SK-N-SH (cell line): ENCODE data around the gene PARVA. TPM values are rescaled to one million over a fixed set of nuclear protein-coding genes. Genes with fewer than 3 reads are reported as not detected.

Experiments
- CTCF ChIA-PET: fragments of 300-600, 350-600 bp; formaldehyde crosslinking; extraction: SDS; loops from one replicate; lab custom pipeline; 2021; lab: Yijun Ruan, JAX
- POLR2A ChIA-PET: fragments of 350-600 bp; sonication (Branson Sonifier 250); formaldehyde crosslinking; extraction: SDS; loops from one replicate; lab custom pipeline; 2020; ENCODE audit warnings: antibody characterized with exemption, inconsistent platforms; lab: Yijun Ruan, JAX
- DNase-seq: peaks from one replicate; pipeline ENCODE4 v3.0.0; 2012
- H2AFZ ChIP-seq: fragments of 200-600 bp; sonication (generic); 2 replicates; pipeline ENCODE4 v1.8.1; 2016; ENCODE audit warnings: antibody characterized with exemption, mild to moderate bottlenecking, low read depth
- H3F3A ChIP-seq: fragments of 200-600 bp; sonication (generic); replicated peaks from 2 replicates; pipeline ENCODE3; 2016; ENCODE audit warnings: antibody characterized with exemption, mild to moderate bottlenecking; ENCODE audit not compliant: insufficient read depth
- H3K27ac ChIP-seq, 2 experiments: fragments of 200-500 bp in 1 of 2; fragments of 200-600 bp in 1 of 2; sonication (Bioruptor generic) in 1 of 2; sonication (generic), shearing (Covaris generic) in 1 of 2; 2 replicates each; pipeline versions ENCODE4 v1.5.1 to v1.6.1; 2014 to 2016; ENCODE audit warnings: low read depth in 2 of 2, inconsistent platforms in 1 of 2, low read length in 1 of 2, mild to moderate bottlenecking in 1 of 2, mixed read lengths in 1 of 2
- H3K27me3 ChIP-seq: fragments of 200-600 bp; sonication (generic), shearing (Covaris generic); 2 replicates; pipeline ENCODE4 v1.6.1; 2016; ENCODE audit warnings: mixed run types; ENCODE audit not compliant: insufficient read depth
- H3K36me3 ChIP-seq, 2 experiments: fragments of 200-500 bp in 1 of 2; fragments of 200-600 bp in 1 of 2; sonication (Bioruptor generic) in 1 of 2; sonication (generic) in 1 of 2; replicated peaks in 1 of 2; 2 replicates each; pipeline versions ENCODE3 to v1.5.1; 2014 to 2016; ENCODE audit warnings: low read length in 1 of 2, mild to moderate bottlenecking in 1 of 2; ENCODE audit not compliant: insufficient read depth in 2 of 2, control insufficient read depth in 1 of 2
- H3K4me1 ChIP-seq, 2 experiments: fragments of 200-500 bp in 1 of 2; fragments of 200-600 bp in 1 of 2; sonication (Bioruptor generic) in 1 of 2; sonication (generic), shearing (Covaris generic) in 1 of 2; 2 replicates each; pipeline versions ENCODE4 v1.5.1 to v1.6.1; 2014 to 2016; ENCODE audit warnings: low read depth in 1 of 2, low read length in 1 of 2, mixed run types in 1 of 2; ENCODE audit not compliant: insufficient read depth in 2 of 2, control insufficient read depth in 1 of 2
- H3K4me2 ChIP-seq: fragments of 200-600 bp; sonication (generic), shearing (Covaris generic); 2 replicates; pipeline ENCODE4 v1.6.1; 2017; ENCODE audit warnings: mixed run types
- H3K4me3 ChIP-seq, 2 experiments: fragments of 200-500 bp in 1 of 2; fragments of 200-600 bp in 1 of 2; sonication (Bioruptor generic) in 1 of 2; sonication (generic), shearing (Covaris generic) in 1 of 2; 2 replicates each; pipeline versions ENCODE4 v1.5.1 to v1.8.1; 2014 to 2016; ENCODE audit warnings: low read depth in 2 of 2, inconsistent platforms in 1 of 2, low read length in 1 of 2, mild to moderate bottlenecking in 1 of 2, mixed read lengths in 1 of 2, moderate library complexity in 1 of 2
- H3K79me2 ChIP-seq: fragments of 200-600 bp; sonication (generic); 2 replicates; pipeline ENCODE4 v1.8.1; 2017; ENCODE audit warnings: mild to moderate bottlenecking; ENCODE audit not compliant: insufficient read depth
- H3K9ac ChIP-seq: fragments of 200-600 bp; sonication (generic); 2 replicates; pipeline ENCODE4 v1.6.1; 2017; ENCODE audit warnings: mixed run types
- H3K9me2 ChIP-seq: fragments of 200-600 bp; sonication (generic); 2 replicates; pipeline ENCODE4 v1.6.1; 2017; ENCODE audit warnings: mixed run types
- H3K9me3 ChIP-seq: fragments of 200-600 bp; sonication (generic); 2 replicates; pipeline ENCODE4 v1.6.1; 2017; ENCODE audit warnings: mixed run types, mild to moderate bottlenecking, moderate library complexity
- H4K20me1 ChIP-seq: fragments of 200-600 bp; sonication (generic); 2 replicates; pipeline ENCODE4 v1.6.1; 2017; ENCODE audit warnings: mild to moderate bottlenecking, mixed run types; ENCODE audit not compliant: insufficient read depth
- CHD2 ChIP-seq: fragments of 150-350 bp; IDR thresholded peaks from 2 replicates; pipeline ENCODE4 v1.6.1; 2018; ENCODE audit warnings: low read length; ENCODE audit not compliant: partially characterized antibody
- FOSL2 ChIP-seq: IDR thresholded peaks from 2 replicates; pipeline ENCODE4 v1.4.0; 2012; ENCODE audit warnings: low read depth, mild to moderate bottlenecking, moderate library complexity, borderline replicate concordance
- FOXJ3 ChIP-seq: sonication (generic); formaldehyde crosslinking; IDR thresholded peaks from 2 replicates; pipeline ENCODE4 v1.5.1; 2020; ENCODE audit warnings: mild to moderate bottlenecking, missing genetic modification reagents
- FOXM1 ChIP-seq: IDR thresholded peaks from 2 replicates; pipeline ENCODE4 v1.4.0; 2012; ENCODE audit warnings: low read depth, mild to moderate bottlenecking
- JUND ChIP-seq: IDR thresholded peaks from 2 replicates; pipeline ENCODE4 v1.4.0; 2012
- NFIC ChIP-seq: IDR thresholded peaks from 2 replicates; pipeline ENCODE4 v1.4.0; 2012; ENCODE audit warnings: borderline replicate concordance
- NRF1 ChIP-seq: IDR thresholded peaks from 2 replicates; pipeline ENCODE4 v1.6.1; 2012; ENCODE audit warnings: low read depth, mild to moderate bottlenecking, low read length
- RCOR1 ChIP-seq: fragments of 150-350 bp; IDR thresholded peaks from 2 replicates; pipeline ENCODE4 v1.6.1; 2017; ENCODE audit warnings: antibody characterized with exemption, low read length
- RFX5 ChIP-seq: IDR thresholded peaks from 2 replicates; pipeline ENCODE4 v1.6.1; 2012; ENCODE audit warnings: mild to moderate bottlenecking, improper control_type of control experiment, low read length
- SMC3 ChIP-seq: IDR thresholded peaks from 2 replicates; pipeline ENCODE4 v1.6.1; 2012; ENCODE audit warnings: low read depth, low read length, improper control_type of control experiment
- TAF1 ChIP-seq: IDR thresholded peaks from 2 replicates; pipeline ENCODE4 v1.6.1; 2012; ENCODE audit warnings: low read depth, mild to moderate bottlenecking, low read length, moderate library complexity, borderline replicate concordance
- YY1 ChIP-seq: IDR thresholded peaks from 2 replicates; pipeline ENCODE4 v1.4.0; 2012; ENCODE audit warnings: low read depth, mild to moderate bottlenecking
- WGBS: methylation state at CpG from one replicate; pipeline ENCODE4 v1.1.6; 2017; ENCODE audit warnings: low lambda C conversion rate; 5-methylcytosine and 5-hydroxymethylcytosine counted together
- polyA plus RNA-seq, 3 experiments: library from polyadenylated mRNA; depleted of rRNA; stranded (reverse); fragments of >200 nt; gene quantifications; 2 replicates each; pipeline ENCODE4 v1.2.3, GENCODE V29; 2012
- TF ChIP-seq, protein P1 (sequence below): fragments of 150-350 bp; IDR thresholded peaks from 2 replicates; pipeline ENCODE4 v1.6.1; 2017; ENCODE audit warnings: antibody characterized with exemption, low read length, low read depth, borderline replicate concordance
- TF ChIP-seq, protein P2 (sequence below): fragments of 200-600 bp; sonication (generic); IDR thresholded peaks from 2 replicates; pipeline ENCODE4 v1.6.1; 2017; ENCODE audit warnings: antibody characterized with exemption, mild to moderate bottlenecking, moderate library complexity
- TF ChIP-seq, protein P3 (sequence below): IDR thresholded peaks from 2 replicates; pipeline ENCODE4 v1.4.0; 2012; ENCODE audit warnings: low read depth, borderline replicate concordance

Gene PARVA
- polyA plus RNA-seq, 1 of the 3 experiments (the other 2 are of a cell fraction), result 27.6 TPM

DNA sequence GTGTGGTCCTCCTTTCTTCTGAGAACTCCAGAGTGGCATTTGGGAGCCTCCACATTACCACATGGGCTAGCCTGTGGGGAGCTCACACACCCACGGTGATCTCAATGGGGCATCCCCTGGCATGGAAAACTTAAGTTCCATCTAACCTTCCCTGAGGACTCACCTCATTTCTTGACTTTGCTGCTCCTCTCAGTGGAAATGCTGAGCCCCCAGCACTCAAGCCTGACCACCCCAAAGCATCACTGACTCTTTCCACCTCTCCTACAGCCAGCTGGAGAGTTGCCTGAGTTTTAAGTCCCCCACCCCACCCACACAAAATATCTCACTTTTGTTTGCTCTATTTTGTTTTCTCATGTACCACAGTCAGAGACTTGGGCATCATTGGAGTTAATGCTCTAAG lies 23.8 kb upstream of the PARVA start:
- no peak overlapping the region for H3K4me3 ChIP-seq
- no peaks in the 10 kb centered on the region for H3K9me2 ChIP-seq
- H4K20me1 ChIP-seq, result no peaks in the 10 kb centered on the region
- H3K9ac ChIP-seq, result no peak overlapping the region
- ChIA-PET POLR2A (no interaction called here), CTCF (interaction anchor here (1.1 to 2.1 kb wide), 3 partner anchors 9 to 65 kb away, joined by 3 to 10 read pairs (median 6); no protein-coding TSS in a partner anchor)
- 50% methylated on average over 1 of the region's 1 CpG for WGBS
- H2AFZ ChIP-seq, result no peak overlapping the region
- no peak overlapping the region for H3K27ac ChIP-seq
- no peaks in the 10 kb centered on the region for H3K9me3 ChIP-seq
- no peak for DNase-seq
- no peaks in the 10 kb centered on the region; a peak in 1 of 4 replicates for H3K4me1 ChIP-seq
- no peaks in the 10 kb centered on the region for H3K27me3 ChIP-seq
- no peak for TF ChIP-seq SMC3
- no peak for TF ChIP-seq RFX5
- TF ChIP-seq JUND, result no peak
- TF ChIP-seq, protein P1, sequence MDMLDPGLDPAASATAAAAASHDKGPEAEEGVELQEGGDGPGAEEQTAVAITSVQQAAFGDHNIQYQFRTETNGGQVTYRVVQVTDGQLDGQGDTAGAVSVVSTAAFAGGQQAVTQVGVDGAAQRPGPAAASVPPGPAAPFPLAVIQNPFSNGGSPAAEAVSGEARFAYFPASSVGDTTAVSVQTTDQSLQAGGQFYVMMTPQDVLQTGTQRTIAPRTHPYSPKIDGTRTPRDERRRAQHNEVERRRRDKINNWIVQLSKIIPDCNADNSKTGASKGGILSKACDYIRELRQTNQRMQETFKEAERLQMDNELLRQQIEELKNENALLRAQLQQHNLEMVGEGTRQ, result no peak
- no peak for TF ChIP-seq CHD2
- no peak for TF ChIP-seq FOSL2
- no peak for TF ChIP-seq NRF1
- TF ChIP-seq, protein P2, sequence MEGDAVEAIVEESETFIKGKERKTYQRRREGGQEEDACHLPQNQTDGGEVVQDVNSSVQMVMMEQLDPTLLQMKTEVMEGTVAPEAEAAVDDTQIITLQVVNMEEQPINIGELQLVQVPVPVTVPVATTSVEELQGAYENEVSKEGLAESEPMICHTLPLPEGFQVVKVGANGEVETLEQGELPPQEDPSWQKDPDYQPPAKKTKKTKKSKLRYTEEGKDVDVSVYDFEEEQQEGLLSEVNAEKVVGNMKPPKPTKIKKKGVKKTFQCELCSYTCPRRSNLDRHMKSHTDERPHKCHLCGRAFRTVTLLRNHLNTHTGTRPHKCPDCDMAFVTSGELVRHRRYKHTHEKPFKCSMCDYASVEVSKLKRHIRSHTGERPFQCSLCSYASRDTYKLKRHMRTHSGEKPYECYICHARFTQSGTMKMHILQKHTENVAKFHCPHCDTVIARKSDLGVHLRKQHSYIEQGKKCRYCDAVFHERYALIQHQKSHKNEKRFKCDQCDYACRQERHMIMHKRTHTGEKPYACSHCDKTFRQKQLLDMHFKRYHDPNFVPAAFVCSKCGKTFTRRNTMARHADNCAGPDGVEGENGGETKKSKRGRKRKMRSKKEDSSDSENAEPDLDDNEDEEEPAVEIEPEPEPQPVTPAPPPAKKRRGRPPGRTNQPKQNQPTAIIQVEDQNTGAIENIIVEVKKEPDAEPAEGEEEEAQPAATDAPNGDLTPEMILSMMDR, result no peak
- no peak for TF ChIP-seq FOXM1
- TF ChIP-seq YY1, result no peak
- no peak for TF ChIP-seq TAF1
- TF ChIP-seq FOXJ3 (CRISPR knock-in tag), result no peak
- TF ChIP-seq, protein P3, sequence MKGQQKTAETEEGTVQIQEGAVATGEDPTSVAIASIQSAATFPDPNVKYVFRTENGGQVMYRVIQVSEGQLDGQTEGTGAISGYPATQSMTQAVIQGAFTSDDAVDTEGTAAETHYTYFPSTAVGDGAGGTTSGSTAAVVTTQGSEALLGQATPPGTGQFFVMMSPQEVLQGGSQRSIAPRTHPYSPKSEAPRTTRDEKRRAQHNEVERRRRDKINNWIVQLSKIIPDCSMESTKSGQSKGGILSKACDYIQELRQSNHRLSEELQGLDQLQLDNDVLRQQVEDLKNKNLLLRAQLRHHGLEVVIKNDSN, result no peak
- no peak for TF ChIP-seq RCOR1
- TF ChIP-seq NFIC, result no peak
- H3K36me3 ChIP-seq, result no peaks in the 10 kb centered on the region
- H3F3A ChIP-seq, result no peaks in the 10 kb centered on the region
- no peaks in the 10 kb centered on the region for H3K79me2 ChIP-seq
- H3K4me2 ChIP-seq, result no peak overlapping the region
